Measurements from ENCODE around the gene ARHGAP42.

ARHGAP42 gene

GRCh38 chr11:100841711-100842407 lies 154.8 kb downstream of the ARHGAP42 start:
- DNase-seq: no peak

GRCh38 chr11:100847696-100848216 lies 160.7 kb downstream of the ARHGAP42 start:
- DNase-seq: no peak

GRCh38 chr11:100849009-100849900 lies 162.2 kb downstream of the ARHGAP42 start:
- no peak for DNase-seq

GRCh38 chr11:100849901-100850235 lies 162.8 kb downstream of the ARHGAP42 start:
- DNase-seq: no peak

GRCh38 chr11:100851147-100851546 lies 164.1 kb downstream of the ARHGAP42 start:
- DNase-seq: no peak

GRCh38 chr11:100851584-100852152 lies 164.6 kb downstream of the ARHGAP42 start:
- no peak for DNase-seq

- DNase-seq: no peak
Measured at GRCh38 chr11:100855466-100856067, 168.5 kb downstream of the ARHGAP42 start.

- DNase-seq: no peak
Measured at GRCh38 chr11:100857236-100858005, 170.3 kb downstream of the ARHGAP42 start.

GRCh38 chr11:100860318-100861155 lies 173.4 kb downstream of the ARHGAP42 start:
- DNase-seq: no peak

GRCh38 chr11:100861212-100861611 lies 174.1 kb downstream of the ARHGAP42 start:
- no peak for DNase-seq

- DNase-seq: no peak
Measured at GRCh38 chr11:100863080-100863581, 176.0 kb downstream of the ARHGAP42 start.

- DNase-seq: no peak
Measured at GRCh38 chr11:100865443-100866065, 178.5 kb downstream of the ARHGAP42 start.

- DNase-seq: no peak
Measured at GRCh38 chr11:100866453-100866852, 179.4 kb downstream of the ARHGAP42 start.

GRCh38 chr11:100867606-100868005 lies 180.5 kb downstream of the ARHGAP42 start:
- DNase-seq: no peak

GRCh38 chr11:100869328-100869727 lies 182.2 kb downstream of the ARHGAP42 start:
- no peak for DNase-seq

GRCh38 chr11:100870138-100870537 lies 183.1 kb downstream of the ARHGAP42 start:
- no peak for DNase-seq

GRCh38 chr11:100872951-100873740 lies 186.1 kb downstream of the ARHGAP42 start:
- no peak for DNase-seq

- DNase-seq: no peak
Measured at GRCh38 chr11:100874203-100874602, 187.1 kb downstream of the ARHGAP42 start.

GRCh38 chr11:100875521-100875869 lies 188.4 kb downstream of the ARHGAP42 start:
- no peak for DNase-seq
